Activated gamma-delta T cell treated with anti-CD3 and anti-CD28 coated beads, Interleukin-2, amount 50 U/mL, for 16 hours (primary cell): Measurements from ENCODE around the gene SLC28A1.
A peak's percentile ranks its signal among the peaks of the same experiment; 100 is the strongest.
"Not testable (repeated sequence)": the region's sequence is repeated elsewhere in the genome, so short reads cannot be mapped to it uniquely, and the experiment has no call there.

ENCODE experiments used
- DNase-seq: peaks from one replicate; pipeline ENCODE4 v3.0.0-alpha.2; 2020; ENCODE audit warnings: low read depth

SLC28A1 gene

DNA sequence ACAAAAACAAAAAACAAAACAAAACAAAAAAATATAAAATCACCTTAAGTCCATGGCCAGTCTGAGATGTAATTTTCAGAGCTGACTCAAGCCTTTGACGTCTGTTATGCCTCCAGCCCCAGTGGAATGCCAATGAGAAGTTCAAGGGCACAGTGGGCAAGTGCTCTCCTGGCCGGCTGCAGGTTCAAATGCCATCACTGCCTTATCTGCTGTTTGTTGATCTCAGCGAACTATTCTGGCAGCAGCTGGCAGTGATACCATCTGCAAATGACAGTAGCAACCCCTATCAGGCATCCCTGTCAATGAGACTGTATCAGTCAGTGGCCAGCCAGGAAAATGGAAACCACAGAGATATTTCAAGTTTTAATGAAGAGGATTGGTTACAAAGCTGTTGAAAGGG lies 86.4 kb downstream of the SLC28A1 start:
- DNase-seq: no peak

DNA sequence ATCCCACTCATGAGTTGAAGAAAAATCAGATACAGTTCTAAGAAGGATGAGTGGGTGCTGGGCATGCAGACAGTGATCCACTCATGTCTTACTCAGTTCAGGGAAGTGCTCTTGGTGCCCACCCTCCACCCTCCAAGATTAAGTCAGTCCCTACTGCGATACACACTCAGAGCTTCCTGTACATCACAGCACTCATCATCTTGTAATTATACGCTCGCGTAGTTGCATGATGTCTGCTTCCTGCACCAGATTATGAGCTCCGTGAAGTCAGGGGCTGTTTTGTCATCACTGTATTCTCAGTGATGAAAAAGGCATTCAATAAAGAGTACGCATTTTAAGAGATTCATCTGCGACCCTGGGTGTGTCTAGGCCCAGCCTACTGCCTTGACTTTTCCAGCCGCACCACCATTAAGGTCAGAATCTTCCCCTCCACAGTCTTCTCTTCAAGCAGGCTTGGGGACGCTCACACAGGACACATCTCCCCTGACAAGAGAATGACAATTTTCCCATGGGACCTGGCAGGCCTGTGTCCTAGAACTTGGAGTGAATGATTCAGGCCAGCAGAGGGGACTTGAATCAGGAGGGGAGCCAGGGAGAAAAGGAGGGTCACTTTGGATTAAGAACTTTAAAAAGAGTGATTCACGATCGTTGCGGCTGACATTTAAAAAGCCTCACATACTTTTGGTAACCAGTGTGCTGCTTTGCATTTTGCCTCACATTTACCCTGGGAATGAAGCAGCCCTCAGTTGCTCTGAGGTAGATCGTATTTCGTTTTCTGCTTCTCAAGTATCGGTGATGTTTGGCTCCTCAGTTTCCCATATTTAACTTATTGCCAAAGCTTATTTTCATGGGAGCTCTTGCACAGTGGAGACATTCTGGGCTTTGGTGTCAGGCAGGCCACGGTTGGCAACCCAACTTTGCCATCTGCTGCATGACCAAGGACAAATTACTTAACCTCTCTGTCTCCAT lies 89.3 kb downstream of the SLC28A1 start:
- DNase-seq: no peak

DNA sequence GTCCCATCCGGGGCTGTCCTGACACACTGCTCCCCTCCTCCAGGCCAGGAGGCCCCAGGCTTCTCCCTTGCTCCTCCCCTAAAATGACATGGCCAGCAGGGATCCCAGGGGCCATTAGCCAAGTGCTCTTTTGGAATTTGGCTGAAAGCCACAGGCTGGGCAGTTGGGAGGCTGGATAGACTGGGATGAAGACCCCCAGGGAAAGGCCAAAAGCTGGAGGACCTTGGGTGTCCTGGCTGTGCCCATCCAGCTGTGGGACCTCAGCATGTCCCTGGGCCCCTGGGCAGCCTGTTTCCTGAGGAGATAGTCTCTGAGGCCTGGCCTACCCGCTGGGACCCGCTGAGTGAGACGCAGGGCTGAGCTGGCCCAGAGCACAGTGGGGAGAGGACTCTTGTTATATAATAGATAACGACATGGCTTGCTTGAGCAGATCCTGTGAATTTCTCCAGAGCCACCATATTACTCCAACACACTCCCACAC lies 91.4 kb downstream of the SLC28A1 start:
- no peak for DNase-seq

DNA sequence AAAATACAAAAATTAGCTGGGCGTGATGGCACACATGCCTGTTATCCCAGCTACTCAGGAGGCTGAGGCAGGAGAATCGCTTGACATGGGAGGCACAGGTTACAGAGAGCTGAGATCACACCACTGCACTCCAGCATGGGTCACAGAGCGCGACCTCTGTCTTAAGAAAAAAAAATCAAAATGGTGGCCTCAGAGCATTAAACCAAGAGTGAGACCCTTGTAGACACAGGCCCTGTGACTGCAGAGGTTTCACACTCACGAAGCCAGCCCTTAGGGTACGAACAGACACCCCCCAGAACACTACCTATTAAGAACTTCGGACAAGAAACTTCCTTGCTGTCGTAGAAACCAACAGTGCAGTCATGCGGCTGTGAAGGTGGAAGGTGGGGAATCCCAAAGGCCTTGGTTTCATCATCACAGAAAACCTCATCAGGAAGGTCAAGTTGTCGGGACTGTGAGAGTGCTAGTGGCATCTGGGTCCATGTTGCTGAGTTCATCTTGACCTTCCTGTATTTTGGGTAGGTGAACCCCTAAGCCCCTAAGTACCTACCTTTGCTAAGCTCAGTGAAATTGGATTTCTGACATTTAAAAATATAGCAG lies 92.4 kb downstream of the SLC28A1 start:
- no peak for DNase-seq

DNA sequence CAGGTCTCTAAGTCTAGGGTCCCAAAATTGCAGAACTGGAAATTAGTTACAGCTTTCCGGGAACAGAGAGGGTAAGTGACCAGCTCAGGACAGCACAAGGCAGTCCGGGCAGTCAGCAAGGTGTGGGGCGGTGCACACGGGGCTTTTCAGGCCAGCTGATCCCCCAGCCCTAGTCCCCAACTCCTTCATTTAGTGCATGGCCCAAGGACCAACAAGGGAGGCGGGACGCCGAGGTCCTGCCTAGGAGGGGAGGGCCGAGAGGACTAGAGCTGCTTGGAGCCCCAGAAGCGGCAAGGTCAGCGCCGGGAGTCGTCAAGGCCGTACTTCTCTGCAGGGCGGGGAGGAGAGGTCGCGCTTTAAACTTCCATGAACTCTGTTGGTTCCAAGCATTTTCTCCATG lies 95.2 kb downstream of the SLC28A1 start:
- no peak for DNase-seq

DNA sequence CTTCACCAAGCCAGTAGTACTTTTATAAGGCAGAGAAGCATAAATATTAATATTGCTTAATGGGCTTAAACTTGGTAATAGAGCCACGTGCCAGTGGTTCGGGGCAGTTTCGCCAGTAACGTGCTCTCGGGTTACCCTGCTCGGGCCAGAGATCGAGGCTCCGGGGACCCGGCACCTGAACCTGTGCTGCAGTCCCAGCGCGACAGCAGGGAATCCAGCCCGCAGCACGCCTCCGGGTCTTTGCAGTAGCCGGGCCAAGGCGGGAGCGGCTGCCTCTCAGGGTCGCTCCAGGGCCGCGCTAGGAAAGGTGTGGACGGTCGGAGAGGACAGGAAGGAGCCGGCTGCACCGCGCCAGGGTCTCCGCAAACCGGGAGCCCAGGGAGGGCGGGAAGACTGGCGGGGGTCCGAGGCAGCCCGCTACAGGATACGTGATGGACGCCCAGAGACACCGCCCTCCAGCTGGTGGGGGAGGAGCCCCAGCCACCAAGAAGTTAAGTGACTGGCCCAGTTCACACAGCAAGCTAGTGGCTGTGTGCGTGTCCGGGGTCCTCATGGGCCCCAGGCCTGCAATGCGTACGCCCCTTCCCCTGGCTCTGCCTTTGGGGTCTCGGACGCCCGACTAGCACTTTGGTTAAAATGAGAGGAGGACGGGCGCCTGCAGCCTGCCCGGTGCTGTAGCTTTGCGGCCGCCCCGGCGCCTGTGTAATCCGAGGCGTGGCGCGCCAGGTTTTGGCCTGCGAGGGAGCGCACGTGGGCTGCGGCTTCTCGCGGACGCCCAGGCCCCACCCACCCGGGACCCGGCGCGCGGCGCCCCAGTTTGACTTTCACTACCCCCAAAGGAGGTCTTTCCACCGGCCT lies 96.0 kb downstream of the SLC28A1 start:
- peak; percentile 78 for DNase-seq

DNA sequence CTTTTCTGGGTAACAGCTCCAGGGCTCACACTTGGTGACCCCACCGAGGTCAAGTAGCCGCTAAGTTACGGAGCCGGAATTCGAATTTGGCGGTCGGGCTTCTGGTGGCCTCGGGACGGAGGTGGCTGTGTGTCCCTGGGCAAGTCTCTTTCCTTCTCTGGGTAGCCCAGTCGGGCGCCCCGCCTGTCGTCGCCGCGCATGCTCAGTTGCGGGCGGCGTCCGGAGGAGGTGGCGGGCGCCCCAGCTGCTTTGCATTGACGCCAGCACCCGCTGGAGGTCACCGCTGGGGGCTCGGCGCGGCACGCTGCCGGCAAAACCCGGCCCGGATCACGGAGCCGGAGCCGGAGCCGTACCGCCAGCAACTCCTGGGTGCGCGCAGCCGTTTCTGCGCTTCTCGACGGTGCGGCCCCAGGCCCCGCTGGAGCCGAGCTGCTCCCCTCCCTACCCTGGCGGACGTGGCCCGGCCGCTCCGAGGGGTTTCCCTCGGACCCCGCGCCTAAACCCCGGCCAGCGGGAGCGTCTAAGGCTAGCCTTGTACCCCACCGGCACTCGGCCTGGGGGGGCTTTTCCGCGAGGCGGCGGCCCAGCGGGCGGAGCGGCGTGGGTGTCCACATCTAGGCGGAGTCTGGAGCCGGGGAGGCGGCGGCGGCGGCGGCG lies 96.7 kb downstream of the SLC28A1 start:
- peak; percentile 92 for DNase-seq

DNA sequence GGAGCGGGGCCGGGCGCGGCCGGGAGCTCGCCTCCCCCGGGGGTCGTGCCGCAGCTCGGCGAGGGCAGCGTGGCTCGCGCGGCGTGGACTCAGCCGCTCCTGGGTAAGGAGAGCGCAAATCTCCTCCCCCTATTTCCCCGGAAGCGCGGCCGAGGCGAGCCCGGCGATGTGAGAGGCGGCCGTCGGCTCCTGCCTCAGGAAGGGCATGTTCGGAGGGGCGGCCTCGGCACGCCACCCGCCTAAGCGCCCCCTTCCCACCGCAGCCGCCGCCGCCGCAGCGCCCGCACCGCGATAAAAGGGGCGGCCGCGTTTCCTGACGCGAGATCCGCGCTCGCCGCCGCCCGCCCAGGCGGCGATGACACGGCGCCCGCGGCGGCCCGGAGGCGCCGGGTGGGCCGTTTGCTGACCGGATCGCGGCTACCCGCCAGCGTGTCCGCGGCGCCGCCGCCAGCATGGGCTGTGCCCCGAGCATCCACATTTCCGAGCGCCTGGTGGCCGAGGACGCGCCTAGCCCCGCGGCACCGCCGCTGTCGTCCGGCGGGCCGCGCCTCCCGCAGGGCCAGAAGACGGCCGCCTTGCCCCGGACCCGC lies 97.3 kb downstream of the SLC28A1 start, which contains the start of gene PDE8A:
TSS of gene PDE8A (plus strand) at position 146 of the 590 bp plus-strand sequence. CDS start at position 453, 307 bp downstream.
- peak; percentile 28 for DNase-seq

DNA sequence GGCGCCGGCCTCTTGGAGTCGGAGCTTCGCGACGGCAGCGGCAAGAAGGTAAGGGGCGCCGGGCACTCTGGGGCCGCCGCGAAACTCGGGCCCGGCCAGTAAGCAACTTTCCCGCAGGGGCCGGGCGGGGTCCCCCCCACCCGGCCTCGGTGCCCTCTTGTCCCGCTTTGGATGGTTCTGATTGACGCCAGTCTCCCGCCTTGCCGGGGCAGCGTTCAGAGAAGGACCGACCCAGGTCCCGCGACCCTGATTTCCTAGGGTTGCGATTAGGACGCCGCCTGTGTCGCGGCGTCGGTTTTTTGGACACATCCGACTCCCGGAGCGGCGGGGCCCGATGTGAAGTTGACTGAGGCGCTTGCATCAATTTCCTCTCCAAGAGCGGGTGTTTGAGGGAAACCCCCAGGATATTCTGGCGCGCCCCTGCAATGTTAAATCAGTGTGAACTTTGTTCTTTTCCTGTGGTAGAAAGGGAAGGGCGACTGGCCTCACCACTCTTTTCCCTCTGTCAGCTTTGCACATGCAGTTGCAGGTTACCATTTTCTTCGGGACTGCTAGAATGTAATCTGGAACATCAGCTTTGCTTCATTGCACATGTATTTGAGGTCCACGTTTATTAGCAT lies 97.9 kb downstream of the SLC28A1 start:
- peak; percentile 41 for DNase-seq

DNA sequence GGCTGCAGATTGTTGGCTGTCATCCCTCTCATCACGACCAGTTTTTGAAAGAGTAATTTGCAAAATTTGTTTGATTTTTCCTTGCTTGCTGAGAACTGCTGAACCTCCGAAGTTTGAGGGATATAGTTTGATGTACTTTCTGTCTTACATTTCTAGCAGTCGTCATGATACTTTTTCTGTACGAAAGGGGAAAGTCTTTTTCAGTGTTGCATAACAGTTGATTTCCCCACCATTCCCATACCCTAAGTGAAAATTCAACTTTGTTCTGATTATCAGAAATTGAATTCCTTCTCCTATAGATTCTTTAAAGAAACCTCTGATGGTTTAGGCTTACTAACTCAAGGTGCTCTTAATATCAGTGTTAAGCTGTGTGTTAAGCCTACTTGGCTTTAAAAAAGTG lies 98.8 kb downstream of the SLC28A1 start:
- DNase-seq: no peak

DNA sequence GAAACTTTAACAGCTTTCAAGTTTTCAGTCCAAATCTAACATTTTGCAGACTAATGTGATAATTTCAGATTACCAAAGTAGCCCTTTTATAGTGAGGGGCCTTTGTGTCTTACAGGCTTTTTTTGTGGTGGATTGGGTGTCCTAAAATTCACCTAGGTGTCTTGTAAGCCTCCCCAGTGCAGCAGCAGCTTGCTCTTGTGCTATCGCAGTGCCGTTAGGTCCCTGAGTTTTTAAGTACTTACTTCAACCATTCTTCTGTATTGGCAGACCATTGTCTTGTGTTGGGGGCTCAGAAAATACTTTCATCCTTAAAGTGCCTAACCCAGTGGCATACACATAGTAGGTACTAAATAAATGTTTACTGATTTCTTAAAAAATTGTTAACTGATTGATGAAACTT lies 99.2 kb downstream of the SLC28A1 start:
- no peak for DNase-seq

DNA sequence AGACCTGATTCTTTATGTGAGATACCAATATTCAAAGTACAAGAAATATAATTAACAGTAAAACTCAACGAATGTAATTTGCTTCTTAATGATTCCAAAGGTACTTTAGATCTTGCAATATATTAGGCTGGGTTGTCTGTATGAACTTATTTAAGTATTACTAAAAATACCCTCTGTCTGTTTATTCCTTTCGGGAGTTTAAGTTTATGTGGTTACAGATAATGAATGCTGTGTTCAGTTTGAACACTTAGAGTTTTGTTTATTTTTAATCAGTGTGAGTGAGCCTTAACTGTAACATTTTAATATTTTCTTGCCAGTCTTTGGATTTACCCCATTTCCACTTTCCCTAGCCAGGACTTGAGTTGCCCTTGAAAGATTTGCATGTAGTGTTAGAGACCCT lies 100.7 kb downstream of the SLC28A1 start:
- no peak for DNase-seq

DNA sequence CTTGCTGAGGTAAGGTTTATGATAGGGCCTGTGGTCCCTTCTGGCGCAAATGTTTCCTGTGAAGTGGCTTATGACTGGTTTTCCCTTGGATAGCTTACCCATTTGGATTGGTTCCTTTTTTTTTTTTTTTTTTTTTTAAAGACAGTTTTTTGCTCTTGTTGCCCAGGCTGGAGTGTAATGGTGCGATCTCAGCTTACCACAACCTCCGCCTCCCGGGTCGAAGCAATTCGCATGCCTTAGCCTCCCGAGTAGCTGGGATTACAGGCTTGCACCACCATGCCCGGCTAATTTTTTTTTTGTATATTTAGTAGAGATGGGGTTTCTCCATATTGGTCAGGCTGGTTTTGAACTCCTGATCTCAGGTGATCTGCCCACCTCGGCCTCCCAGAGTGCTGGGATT lies 102.9 kb downstream of the SLC28A1 start:
- not testable (repeated sequence) for DNase-seq

DNA sequence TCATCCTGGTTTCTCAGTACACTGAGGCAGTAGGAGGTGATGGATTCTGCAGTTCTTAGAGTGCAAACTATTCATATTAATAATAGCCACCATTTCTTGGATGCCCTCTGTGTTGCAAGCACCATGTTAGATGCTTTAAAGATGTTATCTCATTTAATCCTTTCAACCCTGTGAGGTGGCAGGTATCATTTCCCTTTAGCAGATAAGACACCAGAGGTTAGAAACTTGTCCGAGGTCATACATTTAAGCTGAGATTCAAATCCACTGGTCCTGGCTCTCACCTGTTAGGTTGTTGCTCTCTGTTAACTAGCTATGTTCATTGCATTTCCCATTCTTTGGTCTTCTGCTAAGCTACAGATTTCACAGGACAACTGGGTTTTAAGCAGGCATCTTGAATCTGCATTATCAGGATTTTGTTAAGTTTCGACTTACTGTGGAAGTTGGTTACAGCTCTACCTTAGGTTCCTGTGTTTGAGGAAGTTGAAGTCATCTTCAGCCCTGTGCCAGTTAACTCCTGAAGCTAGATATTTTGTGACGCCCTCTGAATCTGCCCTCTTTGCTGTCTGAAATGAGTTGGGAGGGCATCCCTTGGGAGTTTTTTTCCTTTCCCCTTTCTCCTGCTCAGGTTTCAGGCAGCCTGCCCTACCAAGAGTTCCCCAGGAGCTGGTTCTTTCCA lies 103.6 kb downstream of the SLC28A1 start:
- no peak for DNase-seq

DNA sequence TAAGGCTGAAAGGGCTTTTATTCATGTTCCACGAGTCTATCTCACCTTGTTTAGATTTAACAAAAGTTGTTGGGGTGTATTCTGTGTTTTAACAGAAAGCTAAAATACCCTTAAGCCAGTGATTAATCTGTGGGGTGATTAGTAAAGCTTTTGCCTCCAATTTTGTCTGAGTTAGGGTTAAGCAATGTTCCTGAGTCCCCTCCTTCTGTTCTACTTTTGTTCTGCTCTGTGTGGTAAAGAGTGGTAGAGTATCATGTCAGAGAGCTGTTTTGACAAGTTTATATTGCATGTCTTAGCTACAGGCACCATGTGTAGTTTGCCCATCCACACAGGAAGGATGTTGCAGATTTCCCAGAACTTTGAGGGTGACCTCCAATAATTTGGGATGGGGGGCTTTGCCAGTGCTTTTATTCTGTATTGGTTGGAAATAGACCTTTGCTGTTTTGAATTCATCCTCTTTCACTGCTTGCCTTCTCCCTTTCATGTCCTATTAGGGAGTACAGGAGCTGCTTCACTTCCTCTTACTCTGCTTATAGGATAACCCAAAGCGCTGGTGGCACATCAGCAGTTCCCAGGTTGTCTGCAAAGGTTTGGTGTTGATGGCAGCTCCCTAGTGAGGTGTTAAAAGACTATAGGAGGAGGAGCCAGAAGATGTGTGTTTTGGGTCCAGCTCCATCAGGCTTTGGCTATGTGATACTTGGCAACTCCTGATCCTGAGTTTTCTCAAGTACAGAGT lies 104.6 kb downstream of the SLC28A1 start:
- no peak for DNase-seq

DNA sequence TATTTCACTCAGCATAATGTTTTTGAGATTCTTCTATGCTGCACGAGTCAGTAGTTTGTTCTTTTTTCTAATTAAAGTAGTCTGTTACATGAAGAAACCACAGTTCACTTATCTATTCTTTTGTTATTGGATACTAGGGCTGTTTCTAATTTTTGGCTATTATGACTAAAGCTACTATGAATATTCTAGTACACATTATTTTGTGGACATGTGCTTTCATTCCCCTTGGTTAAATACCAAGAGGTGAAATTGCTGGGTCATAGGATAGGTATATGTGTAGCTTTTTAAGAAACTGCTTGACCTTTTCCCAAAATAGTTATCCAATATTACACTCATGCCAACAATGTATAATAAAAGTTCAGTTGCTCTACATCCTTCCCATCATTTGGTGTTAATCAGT lies 106.0 kb downstream of the SLC28A1 start:
- no peak for DNase-seq

DNA sequence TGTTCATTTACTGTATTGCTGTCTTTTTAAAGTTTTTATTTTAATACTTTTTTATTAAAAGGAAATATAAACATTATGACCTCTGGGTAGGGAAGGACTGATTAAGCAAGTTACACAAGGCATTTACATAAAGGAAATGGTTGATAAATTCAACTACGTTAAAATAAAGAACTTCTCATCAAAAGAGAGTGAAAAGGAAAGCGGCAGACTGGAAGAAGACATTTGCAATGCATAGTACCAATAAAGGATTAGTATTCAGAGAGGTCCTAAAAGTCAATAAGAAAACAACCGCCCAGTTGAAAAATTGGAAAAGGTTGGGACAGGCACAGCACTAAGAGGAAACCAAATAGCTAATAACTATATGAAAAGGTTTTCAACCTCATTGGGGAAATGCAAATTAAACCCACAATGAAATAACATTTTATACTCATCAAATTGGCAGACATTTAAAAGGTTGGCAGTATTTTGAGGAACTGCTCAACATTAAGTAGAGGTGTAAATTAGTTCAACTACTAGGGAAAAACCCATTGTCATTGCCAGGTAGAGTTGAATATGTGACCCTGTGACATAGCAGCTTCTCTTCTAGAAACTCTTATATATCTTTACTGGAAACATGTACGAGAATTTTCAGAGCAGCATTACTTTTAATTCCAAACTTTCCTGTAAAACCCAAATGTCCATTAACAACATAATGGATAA lies 106.7 kb downstream of the SLC28A1 start:
- no peak for DNase-seq

DNA sequence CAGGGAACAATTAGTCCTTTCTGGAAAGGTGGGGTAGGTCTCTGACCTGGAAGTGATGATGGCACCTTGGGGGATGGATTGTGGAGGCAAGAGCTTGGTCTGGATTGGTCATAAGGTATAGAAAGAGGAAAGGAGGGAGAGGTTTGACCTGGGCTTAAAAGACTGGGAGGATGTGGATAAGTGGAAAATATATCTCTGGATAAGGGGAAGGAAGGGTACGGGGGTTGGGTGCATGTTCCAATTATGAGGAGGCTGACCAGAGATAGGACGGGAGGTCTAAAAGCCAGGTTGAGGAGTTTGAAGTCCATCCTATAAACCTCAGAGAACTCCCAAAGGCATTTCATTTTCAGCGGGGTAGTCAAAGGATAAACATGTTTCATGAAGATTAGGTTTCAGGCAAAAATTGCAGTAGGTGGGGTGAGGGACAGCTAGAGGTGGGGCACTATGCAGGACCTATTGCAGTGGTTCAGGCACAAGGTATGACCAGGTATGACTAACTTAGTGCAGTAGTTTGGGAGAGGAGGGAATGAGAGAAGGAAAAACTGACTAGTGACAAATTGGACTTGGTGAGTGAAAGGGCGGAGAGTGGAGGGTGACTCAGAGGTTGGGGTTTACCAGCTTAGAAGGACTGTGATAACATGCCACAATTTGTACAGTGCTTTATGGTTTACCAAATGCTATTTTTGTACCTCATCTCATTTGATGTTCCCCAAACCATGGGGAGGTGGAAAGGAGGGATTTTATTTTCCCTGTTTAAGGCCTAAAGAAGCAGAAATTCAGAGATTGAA lies 107.9 kb downstream of the SLC28A1 start:
- DNase-seq: no peak
